NT2/D1 (cell line): ENCODE results near the gene CYB561A3.

Source experiments
- SUZ12 ChIP-seq: IDR thresholded peaks from 2 replicates; pipeline ENCODE4 v1.6.1; 2011; ENCODE audit not compliant: insufficient read length, insufficient read depth; ENCODE audit errors: extremely low read depth
- YY1 ChIP-seq: IDR thresholded peaks from 2 replicates; pipeline ENCODE4 v1.6.1; 2011; ENCODE audit not compliant: insufficient read length, insufficient read depth
- ZNF274 ChIP-seq: IDR thresholded peaks from 2 replicates; pipeline ENCODE4 v1.6.1; 2011; ENCODE audit warnings: mild to moderate bottlenecking, low read depth, low read length

- no peak for TF ChIP-seq SUZ12
- no peak for TF ChIP-seq ZNF274
- TF ChIP-seq YY1, result no peak
Measured at GRCh38 chr11:61372659-61373420, 11.2 kb upstream of the CYB561A3 start.
